OCI-LY3 (cell line): ENCODE data around the gene PTGER2.

ENCODE experiments used
- EZH2phosphoT487 ChIP-seq: fragments of 200-600 bp; shearing (Covaris generic); IDR thresholded peaks from 2 replicates; pipeline ENCODE4 v1.6.1; 2018; ENCODE audit warnings: antibody characterized with exemption, mixed run types, low read depth
- TF ChIP-seq, protein P1 (sequence below): fragments of 200-600, 300-600 bp; sonication (generic); IDR thresholded peaks from 2 replicates; pipeline ENCODE4 v1.5.1; 2014; ENCODE audit warnings: antibody characterized with exemption, low read length, low read depth

DNA sequence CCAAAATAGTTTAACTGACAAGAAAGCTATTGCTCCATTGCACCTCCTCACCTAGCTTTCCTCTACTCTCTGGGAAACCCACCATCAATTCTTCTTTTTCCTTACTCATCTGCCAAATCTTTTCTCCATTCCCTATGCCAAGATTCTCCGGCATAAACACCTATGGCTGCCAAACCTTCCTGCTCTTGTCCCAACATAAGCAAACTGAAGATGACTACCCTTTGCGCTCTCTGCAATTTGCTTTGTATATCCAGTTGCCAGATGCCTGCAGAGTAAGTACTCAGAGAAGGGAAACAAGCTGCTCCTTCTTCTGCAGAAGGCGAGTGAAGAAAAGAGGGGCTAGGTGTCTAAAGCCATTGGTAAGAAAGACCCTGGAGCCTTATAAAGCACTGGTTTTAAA, 11.5 kb downstream of the PTGER2 start:
- TF ChIP-seq, protein P1, sequence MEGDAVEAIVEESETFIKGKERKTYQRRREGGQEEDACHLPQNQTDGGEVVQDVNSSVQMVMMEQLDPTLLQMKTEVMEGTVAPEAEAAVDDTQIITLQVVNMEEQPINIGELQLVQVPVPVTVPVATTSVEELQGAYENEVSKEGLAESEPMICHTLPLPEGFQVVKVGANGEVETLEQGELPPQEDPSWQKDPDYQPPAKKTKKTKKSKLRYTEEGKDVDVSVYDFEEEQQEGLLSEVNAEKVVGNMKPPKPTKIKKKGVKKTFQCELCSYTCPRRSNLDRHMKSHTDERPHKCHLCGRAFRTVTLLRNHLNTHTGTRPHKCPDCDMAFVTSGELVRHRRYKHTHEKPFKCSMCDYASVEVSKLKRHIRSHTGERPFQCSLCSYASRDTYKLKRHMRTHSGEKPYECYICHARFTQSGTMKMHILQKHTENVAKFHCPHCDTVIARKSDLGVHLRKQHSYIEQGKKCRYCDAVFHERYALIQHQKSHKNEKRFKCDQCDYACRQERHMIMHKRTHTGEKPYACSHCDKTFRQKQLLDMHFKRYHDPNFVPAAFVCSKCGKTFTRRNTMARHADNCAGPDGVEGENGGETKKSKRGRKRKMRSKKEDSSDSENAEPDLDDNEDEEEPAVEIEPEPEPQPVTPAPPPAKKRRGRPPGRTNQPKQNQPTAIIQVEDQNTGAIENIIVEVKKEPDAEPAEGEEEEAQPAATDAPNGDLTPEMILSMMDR = no peak
- TF ChIP-seq EZH2phosphoT487 = no peak
